SHP77 (cell line): ENCODE data around the gene WWOX.
"Not testable (repeated sequence)": the region's sequence is repeated elsewhere in the genome, so short reads cannot be mapped to it uniquely, and the experiment has no call there.

Experiments
- DNase-seq, 2 experiments: peaks; one replicate each; lab custom pipeline; 2025; lab: John Stamatoyannopoulos, UW

Gene WWOX

GRCh38 chr16:79211586-79211985 lies 1112.1 kb downstream of the WWOX start:
- no peak for DNase-seq

- DNase-seq, result no peak
Observed at GRCh38 chr16:79212114-79212791, 1112.8 kb downstream of the WWOX start.

GRCh38 chr16:79213214-79213613 lies 1113.8 kb downstream of the WWOX start:
- no peak for DNase-seq

- DNase-seq, result no peak
Observed at GRCh38 chr16:79215289-79215688, 1115.8 kb downstream of the WWOX start.

GRCh38 chr16:79217375-79218011 lies 1118.0 kb downstream of the WWOX start:
- DNase-seq, result no peak

GRCh38 chr16:79218351-79218750 lies 1118.9 kb downstream of the WWOX start:
- DNase-seq, result no peak

GRCh38 chr16:79225994-79226393 lies 1126.5 kb downstream of the WWOX start:
- DNase-seq, result not testable (repeated sequence)

GRCh38 chr16:79229361-79229760 lies 1129.9 kb downstream of the WWOX start:
- no peak for DNase-seq

GRCh38 chr16:79245700-79246099 lies 1146.2 kb downstream of the WWOX start:
- DNase-seq, result not testable (repeated sequence)

GRCh38 chr16:79247386-79247785 lies 1147.9 kb downstream of the WWOX start:
- no peak for DNase-seq

- DNase-seq, result no peak
Observed at GRCh38 chr16:79248351-79248750, 1148.9 kb downstream of the WWOX start.

GRCh38 chr16:79250502-79251098 lies 1151.1 kb downstream of the WWOX start:
- peak; percentile 9 to 13 for DNase-seq

GRCh38 chr16:79253100-79253631 lies 1153.7 kb downstream of the WWOX start:
- peak in 1 of 2 experiments; percentile 41 for DNase-seq

- no peak for DNase-seq
Observed at GRCh38 chr16:79257953-79258490, 1158.6 kb downstream of the WWOX start.

GRCh38 chr16:79260890-79261289 lies 1161.4 kb downstream of the WWOX start:
- DNase-seq, result not testable (repeated sequence)

- DNase-seq, result peak; percentile 17 to 29
Observed at GRCh38 chr16:79261481-79261940, 1162.1 kb downstream of the WWOX start.

GRCh38 chr16:79261944-79262552 lies 1162.6 kb downstream of the WWOX start:
- DNase-seq, result no peak
